Measurements from ENCODE around the gene TSPAN6. TPM values are rescaled to one million over a fixed set of nuclear protein-coding genes. Genes with fewer than 3 reads are reported as not detected.

TSPAN6 gene
- total and polyA plus RNA-seq, 2 of the 4 experiments (the other 2 are of a cell fraction), result 16.1 to 20.1 TPM

GRCh38 chrX:100599456-100599855 is 37.1 kb downstream of the TSPAN6 start:
- no peak overlapping the region for H3K23ac ChIP-seq (ENCODE audit: low read depth, low read length)
- no TSS peak for BruUV-seq (replicated peaks)
- in situ Hi-C loops (cut with MboI; ENCODE audit: low sequenced_read_pairs) (no loop called here), dilution Hi-C loops (cut with HindIII; ENCODE audit: low sequenced_read_pairs, unreplicated experiment) (no loop called here), intact Hi-C loops (cut with micrococcal nuclease) (no loop called here)
- ATAC-seq (ENCODE audit: low read depth) (no peak), DNase-seq (no peak)
- no peak overlapping the region for H3K4me2 ChIP-seq (ENCODE audit: low read depth, low read length)
- no peaks in the 10 kb centered on the region for H3K79me1 ChIP-seq (ENCODE audit: low read depth in 1 of 2, low read length in 2 of 2)
- H3K14ac ChIP-seq (replicated peaks; ENCODE audit: low read depth, low read length), result no peak overlapping the region
- TF ChIP-seq MAZ (IDR thresholded peaks at IDR 0.05; ENCODE audit: borderline replicate concordance, low read depth, low read length) (no peak), RFX5 (IDR thresholded peaks at IDR 0.05; ENCODE audit: low read depth, low read length) (no peak), NFE2L2 (IDR thresholded peaks at IDR 0.05; ENCODE audit: low read depth, low read length) (no peak), RCOR1 (IDR thresholded peaks at IDR 0.05; ENCODE audit: insufficient replicate concordance, low read length) (no peak), RAD21 (IDR thresholded peaks at IDR 0.05; ENCODE audit: low read length) (no peak), MAFK (IDR thresholded peaks at IDR 0.05; ENCODE audit: low read depth, low read length) (no peak), CHD1 (IDR thresholded peaks at IDR 0.05; ENCODE audit: low read depth, low read length) (no peak), SMC3 (IDR thresholded peaks at IDR 0.05; ENCODE audit: low read depth, low read length) (no peak)
- no peak overlapping the region for H2BK120ac ChIP-seq (ENCODE audit: low read depth, low read length)
- H3K9me3 ChIP-seq (ENCODE audit: control insufficient read depth, insufficient read depth, low read length), result no peaks in the 10 kb centered on the region
- H4K91ac ChIP-seq (ENCODE audit: insufficient read depth, low read depth, low read length), result no peak overlapping the region
- no peak overlapping the region for H2AFZ ChIP-seq (replicated peaks; ENCODE audit: low read length, poor library complexity)
- no peak overlapping the region for H3K4me3 ChIP-seq (ENCODE audit: insufficient read depth, low read depth, low read length)
- H4K5ac ChIP-seq (ENCODE audit: low read depth, low read length), result no peak overlapping the region
- H2BK20ac ChIP-seq (ENCODE audit: low read depth, low read length), result no peak overlapping the region
- H3K9me1 ChIP-seq (ENCODE audit: insufficient read depth, low read length), result no peaks in the 10 kb centered on the region
- no peak overlapping the region for H3K18ac ChIP-seq (ENCODE audit: low read depth, low read length)
- H3K27ac ChIP-seq (ENCODE audit: insufficient read depth, low read length), result no peak overlapping the region
- no peak overlapping the region for H2BK15ac ChIP-seq (ENCODE audit: low read depth, low read length)
- CTCF ChIA-PET, result interaction anchor here (0.6 kb wide), 1 partner anchor 296 kb away, joined by 7 read pairs; no protein-coding TSS in a partner anchor
- H3K9ac ChIP-seq (ENCODE audit: low read depth, low read length), result no peak overlapping the region
- H3K36me3 ChIP-seq (ENCODE audit: control insufficient read depth, insufficient read depth, low read length), result no peaks in the 10 kb centered on the region
- no CpG with 5 or more reads among the region's 9 CpGs for WGBS, 2 experiments (ENCODE audit: extremely low coverage in 2 of 2, insufficient read length in 1 of 2)
- H2BK5ac ChIP-seq (ENCODE audit: low read depth, low read length, poor library complexity, severe bottlenecking), result no peak overlapping the region
- H4K20me1 ChIP-seq (ENCODE audit: insufficient read depth, low read length), result no peaks in the 10 kb centered on the region
- POLR2A ChIA-PET (ENCODE audit: unreplicated experiment), result no interaction called here
- H3K56ac ChIP-seq (ENCODE audit: extremely low read depth, insufficient read depth, low read length), result no peak overlapping the region
- H3K4me1 ChIP-seq (ENCODE audit: control insufficient read depth, insufficient read depth, low read length), result no peaks in the 10 kb centered on the region
- H3K27me3 ChIP-seq (ENCODE audit: control insufficient read depth, insufficient read depth, low read length), result peaks cover 7% of the 10 kb centered on the region
- H3K4ac ChIP-seq (ENCODE audit: low read depth, low read length), result no peak overlapping the region
- H2AK9ac ChIP-seq (replicated peaks; ENCODE audit: low read depth, low read length, poor library complexity), result no peak overlapping the region
- no peak overlapping the region for H2AK5ac ChIP-seq (ENCODE audit: low read depth, low read length)
- H4K8ac ChIP-seq (ENCODE audit: low read depth in 2 of 2, low read length in 2 of 2), result no peak overlapping the region

Data from IMR-90 (cell line).